Midbrain (tissue), 1 donor: Measurements from ENCODE around the gene CYP26B1.
A peak's percentile ranks its signal among the peaks of the same experiment; 100 is the strongest.

Experiments used
- DNase-seq: peaks from one replicate; lab custom pipeline; 2025; lab: John Stamatoyannopoulos, UW

The CYP26B1 gene, protein sequence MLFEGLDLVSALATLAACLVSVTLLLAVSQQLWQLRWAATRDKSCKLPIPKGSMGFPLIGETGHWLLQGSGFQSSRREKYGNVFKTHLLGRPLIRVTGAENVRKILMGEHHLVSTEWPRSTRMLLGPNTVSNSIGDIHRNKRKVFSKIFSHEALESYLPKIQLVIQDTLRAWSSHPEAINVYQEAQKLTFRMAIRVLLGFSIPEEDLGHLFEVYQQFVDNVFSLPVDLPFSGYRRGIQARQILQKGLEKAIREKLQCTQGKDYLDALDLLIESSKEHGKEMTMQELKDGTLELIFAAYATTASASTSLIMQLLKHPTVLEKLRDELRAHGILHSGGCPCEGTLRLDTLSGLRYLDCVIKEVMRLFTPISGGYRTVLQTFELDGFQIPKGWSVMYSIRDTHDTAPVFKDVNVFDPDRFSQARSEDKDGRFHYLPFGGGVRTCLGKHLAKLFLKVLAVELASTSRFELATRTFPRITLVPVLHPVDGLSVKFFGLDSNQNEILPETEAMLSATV

GRCh38 chr2:72147303-72147971 lies at the start of gene CYP26B1:
Gene CYP26B1 (minus strand): TSS chr2:72147862. CDS start chr2:72147834, 28 bp downstream.
- peak; percentile 6 for DNase-seq

GRCh38 chr2:72193723-72194122 lies 46.1 kb upstream of the CYP26B1 start:
- DNase-seq: no peak

DNA sequence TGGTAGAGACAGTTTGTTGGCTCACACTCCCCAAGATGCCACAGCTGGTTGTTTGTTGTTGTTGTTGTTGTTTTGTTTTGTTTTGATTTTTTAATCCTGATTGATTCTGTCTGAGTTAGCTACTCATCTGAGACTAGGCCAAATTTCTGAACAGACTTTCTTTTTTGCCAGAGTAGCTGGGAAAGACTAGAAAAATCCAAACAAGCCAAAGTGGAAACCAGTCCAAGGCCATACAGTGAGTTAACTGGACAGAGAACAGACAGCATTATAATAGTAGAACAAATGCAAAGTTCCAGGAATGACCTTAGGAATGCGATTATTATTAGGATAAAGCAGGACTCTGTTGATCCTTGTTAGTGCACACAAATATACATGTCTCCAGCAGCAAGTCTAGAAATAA lies 43.8 kb upstream of the CYP26B1 start:
- DNase-seq: no peak

GRCh38 chr2:72185206-72185605 lies 37.5 kb upstream of the CYP26B1 start:
- no peak for DNase-seq

DNA sequence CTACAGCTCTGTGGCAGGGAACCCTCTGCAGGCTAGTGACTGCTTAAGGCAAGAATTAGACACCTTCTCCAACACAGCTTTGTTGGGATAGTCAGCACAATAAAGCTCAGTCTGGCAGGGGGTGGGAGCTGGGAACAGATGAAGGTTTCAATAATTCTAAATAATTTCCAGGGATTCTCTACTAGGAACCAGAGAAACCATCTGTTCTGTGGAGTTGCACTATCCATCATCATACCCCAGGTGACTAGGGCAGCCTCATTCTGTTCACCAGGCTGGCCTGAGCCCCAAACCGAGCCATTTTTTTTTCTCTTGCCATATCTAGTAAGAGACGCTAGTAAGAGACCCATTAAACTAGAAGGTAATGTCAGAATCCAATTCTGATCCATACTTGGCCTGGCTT lies 35.8 kb upstream of the CYP26B1 start:
- DNase-seq: no peak

GRCh38 chr2:72183016-72183415 lies 35.4 kb upstream of the CYP26B1 start:
- DNase-seq: no peak

DNA sequence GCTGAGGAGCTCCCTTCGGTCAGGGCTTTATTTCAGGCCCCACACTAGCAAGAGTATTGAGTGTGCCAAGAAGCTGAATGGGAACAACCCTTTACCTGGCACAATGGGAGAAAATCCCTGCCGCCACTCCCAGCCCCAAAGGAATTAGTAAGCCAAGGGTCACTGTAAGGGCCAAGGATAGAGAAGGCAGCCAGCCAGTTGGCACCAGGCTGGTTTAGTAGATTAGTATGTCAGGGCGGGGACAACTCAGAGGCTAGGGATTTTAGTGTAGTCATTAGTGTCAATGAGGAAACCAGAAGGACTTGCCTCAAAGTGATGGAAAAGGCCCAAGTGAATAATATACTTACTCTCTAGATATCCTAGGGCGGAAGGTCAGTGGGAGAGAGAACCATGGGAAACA lies 34.9 kb upstream of the CYP26B1 start:
- no peak for DNase-seq

DNA sequence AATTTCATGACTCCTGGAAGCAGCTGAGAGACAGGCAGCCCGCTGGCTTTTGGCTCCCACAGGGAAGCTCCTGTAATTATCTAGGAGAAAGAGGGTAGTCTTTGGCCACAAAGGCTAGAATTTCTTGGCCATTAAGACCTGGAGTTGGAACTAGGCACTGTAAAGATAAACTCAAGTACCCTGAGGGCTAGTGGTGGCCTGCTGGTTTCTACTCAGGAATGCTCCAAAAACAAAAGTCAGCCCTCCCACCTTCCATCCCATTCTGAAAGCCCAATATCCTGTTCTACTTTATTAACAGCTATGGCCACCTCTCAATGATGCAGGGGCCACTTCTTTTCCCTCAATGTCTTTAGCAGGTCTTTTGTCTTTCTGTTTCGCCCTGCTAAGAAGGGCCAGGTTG lies 34.0 kb upstream of the CYP26B1 start:
- DNase-seq: no peak

DNA sequence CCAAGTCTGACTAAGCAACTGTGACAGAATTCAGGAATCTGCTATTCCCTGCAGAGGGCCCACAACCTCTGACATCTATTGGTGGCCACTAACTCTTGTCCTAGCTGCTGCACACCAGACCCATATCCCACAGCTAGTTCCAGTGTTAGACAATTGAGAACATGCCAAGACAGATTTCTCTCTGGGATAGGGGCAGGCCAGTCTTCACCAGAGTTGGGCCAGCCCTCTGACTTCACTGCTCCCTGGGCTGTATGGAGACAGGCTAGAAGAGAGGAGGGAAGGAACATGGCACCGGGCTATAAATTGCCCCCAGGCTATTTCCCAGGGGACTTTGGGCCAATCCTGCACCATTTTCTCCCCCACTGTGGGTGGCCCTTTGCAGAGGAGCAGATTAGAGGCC lies 32.7 kb upstream of the CYP26B1 start:
- DNase-seq: no peak

DNA sequence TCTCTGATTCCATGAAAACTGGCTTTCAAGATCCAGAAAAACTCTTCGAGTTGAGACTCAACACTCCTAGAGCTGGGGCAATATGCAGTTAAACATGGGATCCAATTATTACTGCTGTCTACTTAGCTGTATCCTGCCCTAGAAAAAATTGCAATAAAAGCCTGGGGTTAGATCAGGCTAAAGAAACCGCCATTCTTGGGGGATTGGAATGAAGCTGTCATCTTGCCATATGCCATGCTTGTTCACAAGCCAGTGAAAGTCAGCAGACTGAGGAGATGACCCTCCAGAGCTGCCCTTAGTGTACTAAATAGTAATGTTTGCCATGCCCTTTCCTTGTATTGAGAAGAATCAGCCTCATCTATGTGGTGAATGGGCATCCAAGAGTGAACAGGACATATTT lies 30.9 kb upstream of the CYP26B1 start:
- DNase-seq: no peak

GRCh38 chr2:72176281-72176680 lies 28.6 kb upstream of the CYP26B1 start:
- no peak for DNase-seq

DNA sequence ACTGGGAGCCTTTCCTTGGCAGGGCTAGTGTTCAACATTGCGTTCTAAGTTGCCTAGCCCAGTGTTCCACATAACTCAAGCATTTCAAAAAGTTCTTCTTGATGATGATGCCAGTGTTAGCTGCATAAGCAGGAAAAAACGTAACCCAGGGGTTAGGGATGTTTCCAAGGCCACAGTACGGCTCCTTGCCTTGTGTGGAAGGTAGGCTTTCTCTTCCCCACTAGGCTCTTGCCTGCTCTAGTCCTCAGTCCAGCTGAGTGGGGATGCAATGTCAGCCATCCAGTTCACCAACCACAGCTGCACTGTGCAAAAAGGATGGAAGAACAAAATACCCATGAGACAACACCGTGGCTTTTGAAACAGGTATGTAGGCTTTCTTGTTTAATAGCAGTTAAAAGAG lies 28.0 kb upstream of the CYP26B1 start:
- no peak for DNase-seq

GRCh38 chr2:72173640-72174321 lies 26.1 kb upstream of the CYP26B1 start:
- DNase-seq: no peak

DNA sequence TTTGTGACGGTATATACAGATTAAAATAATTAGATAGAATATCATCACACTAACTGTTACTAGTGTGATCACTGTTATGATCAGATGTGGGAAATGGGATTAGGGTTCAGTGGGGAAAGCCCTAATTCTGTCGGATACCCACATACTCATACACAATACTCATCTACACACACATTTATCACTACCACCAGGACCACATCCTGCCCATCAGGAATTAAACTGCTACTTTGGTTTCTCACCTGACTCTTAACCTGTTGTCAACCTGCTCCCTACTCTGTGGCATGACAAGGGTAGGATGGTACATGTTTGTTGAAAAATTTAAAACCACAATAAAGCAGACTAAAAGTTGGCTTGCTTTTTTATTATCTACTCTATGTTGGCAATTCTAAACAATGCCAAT lies 24.8 kb upstream of the CYP26B1 start:
- no peak for DNase-seq

- no peak for DNase-seq
Observed at GRCh38 chr2:72166279-72166678, 18.6 kb upstream of the CYP26B1 start.

DNA sequence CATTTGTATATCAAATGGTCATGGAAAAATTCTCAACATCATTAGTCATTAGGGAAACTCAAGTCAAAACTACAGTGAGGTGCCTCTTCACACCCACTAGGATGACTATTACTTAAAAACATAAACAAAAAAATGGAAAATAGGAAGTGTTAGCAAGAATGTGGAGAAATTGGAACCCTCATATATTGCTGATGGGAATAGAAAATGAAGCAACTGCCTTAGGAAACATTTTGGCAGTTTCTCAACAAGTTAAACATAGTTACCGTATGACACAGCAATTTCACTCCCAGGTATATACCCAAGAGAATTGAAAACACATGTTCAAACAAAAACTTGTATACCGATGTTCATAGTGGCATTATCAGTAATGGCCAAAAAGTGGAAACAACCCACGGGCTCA lies 18.1 kb upstream of the CYP26B1 start:
- no peak for DNase-seq

- no peak for DNase-seq
Observed at GRCh38 chr2:72162574-72162973, 14.9 kb upstream of the CYP26B1 start.

GRCh38 chr2:72159211-72159993 lies 11.7 kb upstream of the CYP26B1 start:
- no peak for DNase-seq

DNA sequence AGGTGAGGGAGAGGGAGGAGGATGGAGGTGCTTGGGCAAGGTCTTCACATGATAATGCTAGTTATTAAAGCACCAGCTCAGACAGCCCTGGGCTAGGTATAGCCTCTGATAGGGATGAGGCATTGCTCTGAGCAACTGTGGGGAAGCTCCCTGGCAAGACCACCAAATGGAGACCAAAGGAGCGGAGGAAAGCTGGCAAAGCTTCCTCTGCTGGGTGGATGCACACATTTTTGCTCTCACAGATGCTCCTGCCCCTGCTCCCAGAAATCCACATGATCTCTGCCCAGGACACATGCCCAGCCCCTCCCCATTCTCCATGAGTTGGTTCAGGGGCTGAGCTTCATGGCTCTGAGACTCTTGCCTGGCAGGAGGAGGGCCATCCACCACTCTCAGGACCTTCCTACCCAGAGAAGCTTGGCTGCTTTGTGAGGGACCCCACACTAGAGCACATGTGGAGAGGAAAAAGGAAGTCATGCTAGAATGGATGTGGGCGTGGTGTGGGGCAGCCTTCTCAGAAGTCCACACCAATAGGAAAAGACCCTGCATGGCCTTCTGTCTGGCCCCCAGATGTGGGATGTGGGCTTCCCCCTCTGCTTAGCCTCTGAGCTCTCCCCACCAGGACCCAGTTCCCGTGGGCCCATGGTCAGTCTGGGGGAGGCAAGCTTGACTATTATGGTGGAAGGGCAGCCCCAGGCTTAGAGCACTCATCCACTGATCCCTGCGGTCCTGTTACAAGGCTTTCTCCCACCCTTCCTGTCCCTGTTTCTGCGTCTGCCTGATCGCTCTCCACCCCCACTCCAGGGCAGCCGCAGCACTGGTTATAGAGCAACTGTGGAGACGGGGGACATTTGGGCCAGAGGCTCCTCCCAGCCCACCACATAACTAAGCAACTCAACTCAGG lies 10.5 kb upstream of the CYP26B1 start:
- DNase-seq: no peak

- DNase-seq: no peak
Observed at GRCh38 chr2:72156872-72157271, 9.2 kb upstream of the CYP26B1 start.

GRCh38 chr2:72155737-72156136 lies 8.1 kb upstream of the CYP26B1 start:
- no peak for DNase-seq
